Heart right ventricle (tissue), 16 donors: ENCODE measurements around the gene OGFOD3. TPM values are rescaled to one million over a fixed set of nuclear protein-coding genes. Genes with fewer than 3 reads are reported as not detected.
"Not testable (repeated sequence)": the region's sequence is repeated elsewhere in the genome, so short reads cannot be mapped to it uniquely, and the experiment has no call there.

ENCODE experiments used
- ATAC-seq, 8 donors: fragments of 200-7000 bp; cut with Tn5 transposase; one replicate each; pipeline ENCODE4 v1.9.1; 2020; ENCODE audit warnings: mild to moderate bottlenecking in 8 of 8, moderate library complexity in 8 of 8, moderate number of reproducible peaks in 1 of 8
- DNase-seq, 2 donors: peaks; one replicate each; pipeline ENCODE4 v3.0.0-alpha.2; 2020
- H3K27ac ChIP-seq, 10 donors: fragments of 200-600 bp; sonication (generic) in 2 of 10; one replicate each; pipeline versions ENCODE4 v1.5.0 to v1.8.0; 2020 to 2022; ENCODE audit warnings: mild to moderate bottlenecking in 3 of 10
- H3K27me3 ChIP-seq, 7 donors: fragments of 200-600 bp; one replicate each; pipeline ENCODE4 v1.8.0; 2021 to 2022; ENCODE audit warnings: mild to moderate bottlenecking in 2 of 7
- H3K36me3 ChIP-seq, 9 donors: fragments of 200-600 bp; sonication (generic) in 1 of 9; one replicate each; pipeline versions ENCODE4 v1.5.0 to v1.8.0; 2020 to 2022; ENCODE audit warnings: mild to moderate bottlenecking in 2 of 9
- H3K4me1 ChIP-seq, 9 donors: fragments of 200-600 bp; sonication (generic) in 1 of 9; one replicate each; pipeline versions ENCODE4 v1.5.0 to v1.8.0; 2020 to 2022; ENCODE audit warnings: mild to moderate bottlenecking in 4 of 9
- H3K4me3 ChIP-seq, 10 donors: fragments of 200-600 bp; sonication (generic) in 2 of 10; one replicate each; pipeline versions ENCODE4 v1.5.0 to v1.8.0; 2020 to 2022; ENCODE audit warnings: mild to moderate bottlenecking in 7 of 10, moderate library complexity in 2 of 10
- H3K9me3 ChIP-seq, 11 donors: fragments of 200-600 bp in 10 of 11; sonication (generic) in 2 of 11; one replicate each; pipeline versions ENCODE4 v1.5.0 to v1.8.0; 2013 to 2022; ENCODE audit warnings: mild to moderate bottlenecking in 2 of 11, control low read depth in 1 of 11, moderate library complexity in 1 of 11
- WGBS, 2 donors: extraction: QIAGEN DNeasy Blood & Tissue Kit; methylation state at CpG; one replicate each; pipeline ENCODE4 v1.1.7; 2013; ENCODE audit warnings: inconsistent platforms in 1 of 2; 5-methylcytosine and 5-hydroxymethylcytosine counted together
- intact Hi-C, 10 donors: fragments of 100-400 bp; cut with DNase I; formaldehyde crosslinking; loops; one replicate each; pipeline versions ENCODE4 v1.11.1 to v1.14.2; 2022
- polyA plus RNA-seq, 2 donors: library from polyadenylated mRNA; stranded (reverse); fragments of 200-250 nt; gene quantifications; one replicate each; pipeline ENCODE4 v1.2.3, GENCODE V29; 2013
- total RNA-seq, 10 donors: library from RNA; stranded (reverse); fragmentation: NEBNext Ultra II Directional in 3 of 10; extraction: Animal tissue kit (Norgen Biotek cat#: 25700) in 3 of 10; gene quantifications; one replicate each; pipeline versions ENCODE4 v1.2.1 to v1.2.4, GENCODE V29; 2021 to 2023
- TF ChIP-seq, protein P1 (sequence below), 9 donors: fragments of 200-600 bp; sonication (generic) in 2 of 9; IDR thresholded peaks; one replicate each; pipeline versions ENCODE4 v1.5.0 to v1.8.0; 2021 to 2022; ENCODE audit warnings: antibody characterized with exemption in 9 of 9, mild to moderate bottlenecking in 5 of 9, moderate library complexity in 1 of 9
- donor health status: Arrhythmogenic right ventricular cardiomyopathy.
- donor health status: ischemic (EF 13 %, LVEDD 7.1; RV severe dilation, severe dysfunction).
- donor health status: healthy with polysubstance abuse.
- donor health status: DM: no; HTN: yes; CAD: no.
- donor health status: DM: no; HTN: no; CAD: no.
- donor health status: ischemic (EF 25% LVEDD 6.9; RV normal size, moderate dysfunction).
- donor health status: ischemic (EF 25% LVEDD 5.7; RV mildly dilated, moderate dysfunction).
- donor health status: healthy.
- donor health status: DM: yes; HTN: yes; CAD: no.
- donor health status: Ischemic cardiomyopathy.
- donor health status: ischemic (EF 35%, LVEDD 5.7; RV mildly dilated, moderate dysfunction).
- donor health status: nonischemic (EF 11% LVEDD 7.7; RV severe dilation, severe dysfunction).
- donor health status: DM: yes; HTN: yes; CAD: no.
- donor health status: PGD.
- donor health status: ischemic (EF 29% LVEDD 5.4; RV normal size, mild dysfunction).
- donor health status: nonischemic (EF 23%, LVEDD 6.1; RV moderate dilation, normal function).

OGFOD3 gene
- total and polyA plus RNA-seq, 12 donors, result 23.3 to 39.4 (median 30.8) TPM

DNA sequence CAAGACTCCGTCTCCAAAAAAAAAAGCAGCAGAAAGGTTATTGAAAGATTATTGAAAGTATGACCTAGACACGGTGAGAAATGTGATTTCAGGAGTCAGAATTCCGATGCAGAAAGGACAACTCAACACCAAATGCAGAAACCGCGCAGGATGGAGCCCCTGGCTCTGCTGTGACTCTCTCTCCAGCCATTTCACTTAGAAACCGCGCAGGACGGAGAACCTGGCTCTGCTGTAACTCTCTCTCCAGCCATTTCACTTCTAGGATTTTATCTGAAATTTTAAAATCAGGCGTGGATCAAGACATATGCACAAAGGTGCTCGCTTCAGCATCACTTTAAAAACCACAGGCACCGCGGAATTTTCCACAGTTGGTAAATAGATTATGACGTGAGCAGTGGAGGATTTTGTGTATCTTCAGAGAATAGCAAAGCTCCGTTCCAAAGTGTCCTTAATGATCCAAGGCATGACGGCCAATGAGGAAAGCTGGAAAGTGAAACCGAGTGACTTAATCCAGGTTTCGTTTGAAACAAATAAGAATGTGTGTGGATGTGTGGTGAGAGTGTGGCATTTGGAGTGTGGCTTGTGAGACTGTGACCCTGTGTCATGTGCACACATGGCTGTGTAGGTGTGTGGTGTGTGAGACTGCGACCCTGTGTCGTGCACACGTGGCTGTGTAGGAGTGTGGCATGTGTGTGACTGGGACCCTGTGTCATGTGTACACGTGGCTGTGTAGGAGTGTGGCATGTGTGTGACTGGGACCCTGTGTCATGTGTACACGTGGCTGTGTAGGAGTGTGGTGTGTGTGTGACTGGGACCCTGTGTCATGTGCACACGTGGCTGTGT, 37.3 kb downstream of the OGFOD3 start:
- Histone ChIP-seq H3K27ac (no peak overlapping the region), H3K4me1 (peaks cover 2 to 21% (median 9%) of the 10 kb centered on the region in 9 donors), H3K27me3 (peaks cover 0 to 62% (median 36%) of the 10 kb centered on the region in 7 donors), H3K4me3 (no peak overlapping the region), H3K36me3 (no peaks in the 10 kb centered on the region), H3K9me3 (no peaks in the 10 kb centered on the region)
- intact Hi-C loops, result no loop called here
- 64 to 72% methylated on average over 23 of the region's 23 CpGs for WGBS, 2 donors
- TF ChIP-seq, protein P1, sequence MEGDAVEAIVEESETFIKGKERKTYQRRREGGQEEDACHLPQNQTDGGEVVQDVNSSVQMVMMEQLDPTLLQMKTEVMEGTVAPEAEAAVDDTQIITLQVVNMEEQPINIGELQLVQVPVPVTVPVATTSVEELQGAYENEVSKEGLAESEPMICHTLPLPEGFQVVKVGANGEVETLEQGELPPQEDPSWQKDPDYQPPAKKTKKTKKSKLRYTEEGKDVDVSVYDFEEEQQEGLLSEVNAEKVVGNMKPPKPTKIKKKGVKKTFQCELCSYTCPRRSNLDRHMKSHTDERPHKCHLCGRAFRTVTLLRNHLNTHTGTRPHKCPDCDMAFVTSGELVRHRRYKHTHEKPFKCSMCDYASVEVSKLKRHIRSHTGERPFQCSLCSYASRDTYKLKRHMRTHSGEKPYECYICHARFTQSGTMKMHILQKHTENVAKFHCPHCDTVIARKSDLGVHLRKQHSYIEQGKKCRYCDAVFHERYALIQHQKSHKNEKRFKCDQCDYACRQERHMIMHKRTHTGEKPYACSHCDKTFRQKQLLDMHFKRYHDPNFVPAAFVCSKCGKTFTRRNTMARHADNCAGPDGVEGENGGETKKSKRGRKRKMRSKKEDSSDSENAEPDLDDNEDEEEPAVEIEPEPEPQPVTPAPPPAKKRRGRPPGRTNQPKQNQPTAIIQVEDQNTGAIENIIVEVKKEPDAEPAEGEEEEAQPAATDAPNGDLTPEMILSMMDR (IDR thresholded peaks at IDR 0.05), result no peak
- DNase-seq (no peak), ATAC-seq (no peak)

- H3K9me3 ChIP-seq, result no peaks in the 10 kb centered on the region
- intact Hi-C loops, result no loop called here
- ATAC-seq, result no peak
- TF ChIP-seq, protein P1 (IDR thresholded peaks at IDR 0.05), result no peak
- no peak for DNase-seq
- H3K27ac ChIP-seq, result no peak overlapping the region
- H3K4me1 ChIP-seq, result no peaks in the 10 kb centered on the region
- 67 to 71% methylated on average over 10 of the region's 10 CpGs for WGBS, 2 donors
- peaks cover 13 to 63% (median 56%) of the 10 kb centered on the region in 7 donors for H3K27me3 ChIP-seq
- no peak overlapping the region for H3K4me3 ChIP-seq
- no peaks in the 10 kb centered on the region for H3K36me3 ChIP-seq
These were observed 39.7 kb downstream of the OGFOD3 start for GRCh38 chr17:82378741-82379021.

GRCh38 chr17:82377924-82378740, 40.3 kb downstream of the OGFOD3 start:
- Histone ChIP-seq H3K27ac (no peak overlapping the region), H3K9me3 (no peaks in the 10 kb centered on the region), H3K36me3 (no peaks in the 10 kb centered on the region), H3K4me3 (no peak overlapping the region), H3K4me1 (peaks cover 0 to under 1% (median 0%) of the 10 kb centered on the region in 9 donors), H3K27me3 (peaks cover 13 to 67% (median 60%) of the 10 kb centered on the region in 7 donors)
- 77 to 82% methylated on average over 31 of the region's 31 CpGs for WGBS, 2 donors
- TF ChIP-seq, protein P1 (IDR thresholded peaks at IDR 0.05), result no peak
- intact Hi-C loops, result no loop called here
- ATAC-seq (no peak), DNase-seq (no peak)

DNA sequence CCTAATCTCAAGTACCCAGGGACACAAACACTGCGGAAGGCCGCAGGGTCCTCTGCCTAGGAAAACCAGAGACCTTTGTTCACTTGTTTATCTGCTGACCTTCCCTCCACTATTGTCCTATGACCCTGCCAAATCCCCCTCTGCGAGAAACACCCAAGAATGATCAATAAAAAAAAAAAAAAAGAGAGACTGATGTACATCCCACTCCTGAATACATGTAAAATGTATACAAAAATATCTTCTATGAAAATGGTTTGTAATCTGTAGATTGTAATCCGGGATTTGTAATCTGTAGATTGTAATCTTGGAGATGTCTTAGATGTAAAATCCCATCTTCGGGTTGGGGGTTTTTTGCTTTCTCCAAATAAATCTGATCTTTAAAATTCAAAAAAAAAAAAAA, 41.1 kb downstream of the OGFOD3 start:
- H3K9me3 ChIP-seq, H3K4me1 ChIP-seq, intact Hi-C loops, H3K36me3 ChIP-seq, DNase-seq, H3K4me3 ChIP-seq, ATAC-seq, H3K27ac ChIP-seq: not testable (repeated sequence)
- 48 to 62% methylated on average over 2 to 3 of the region's 5 CpGs for WGBS, 2 donors
- H3K27me3 ChIP-seq, result peaks cover 13 to 76% (median 69%) of the 10 kb centered on the region in 7 donors
